HG03432 (cell line): Measurements from ENCODE around the gene IPMK.
"Not testable (repeated sequence)": the region's sequence is repeated elsewhere in the genome, so short reads cannot be mapped to it uniquely, and the experiment has no call there.

ENCODE experiments used
- ATAC-seq: cut with Tn5 transposase; IDR thresholded peaks from one replicate; pipeline ENCODE4 v1.9.1; 2021; ENCODE audit warnings: mild to moderate bottlenecking, moderate library complexity; ENCODE audit not compliant: unreplicated experiment

IPMK gene

GRCh38 chr10:58157076-58157766, 110.5 kb downstream of the IPMK start:
- no peak for ATAC-seq

- not testable (repeated sequence) for ATAC-seq
Measured at GRCh38 chr10:58155941-58156340, 111.8 kb downstream of the IPMK start.

- no peak for ATAC-seq
Measured at GRCh38 chr10:58153751-58154150, 113.9 kb downstream of the IPMK start.

GRCh38 chr10:58152673-58153263, 114.9 kb downstream of the IPMK start:
- ATAC-seq: peak; percentile 80

GRCh38 chr10:58150290-58150689, 117.4 kb downstream of the IPMK start:
- no peak for ATAC-seq

- ATAC-seq: no peak
Measured at GRCh38 chr10:58143944-58144343, 123.8 kb downstream of the IPMK start.
